GM21825 (cell line): ENCODE measurements around the gene STN1.

ENCODE experiments used
- ATAC-seq: cut with Tn5 transposase; IDR thresholded peaks from one replicate; pipeline ENCODE4 v1.9.1; 2021; ENCODE audit warnings: mild to moderate bottlenecking, moderate library complexity; ENCODE audit not compliant: unreplicated experiment

The STN1 gene

GRCh38 chr10:103870516-103870915 is 47.5 kb downstream of the STN1 start:
- ATAC-seq = no peak

- no peak for ATAC-seq
Observed at GRCh38 chr10:103869336-103869735, 48.6 kb downstream of the STN1 start.

- no peak for ATAC-seq
Observed at GRCh38 chr10:103868200-103868599, 49.8 kb downstream of the STN1 start.

GRCh38 chr10:103861505-103861904 is 56.5 kb downstream of the STN1 start:
- ATAC-seq = no peak

GRCh38 chr10:103859161-103860086 is 58.6 kb downstream of the STN1 start:
- ATAC-seq = no peak

GRCh38 chr10:103858360-103858759 is 59.6 kb downstream of the STN1 start:
- no peak for ATAC-seq

- no peak for ATAC-seq
Observed at GRCh38 chr10:103856797-103857170, 61.2 kb downstream of the STN1 start.

- ATAC-seq = no peak
Observed at GRCh38 chr10:103855852-103856796, 61.9 kb downstream of the STN1 start.

GRCh38 chr10:103855424-103855823 is 62.6 kb downstream of the STN1 start, which contains the start of gene SH3PXD2A:
SH3PXD2A (minus strand) TSS chr10:103855576; CDS start chr10:103855266, 310 bp downstream.
- ATAC-seq = no peak

GRCh38 chr10:103854686-103855391 is 63.1 kb downstream of the STN1 start:
- ATAC-seq = no peak

GRCh38 chr10:103854265-103854685 is 63.7 kb downstream of the STN1 start:
- no peak for ATAC-seq

GRCh38 chr10:103853428-103854264 is 64.3 kb downstream of the STN1 start:
- ATAC-seq = no peak

- no peak for ATAC-seq
Observed at GRCh38 chr10:103852856-103853255, 65.1 kb downstream of the STN1 start.

- ATAC-seq = no peak
Observed at GRCh38 chr10:103852189-103852711, 65.7 kb downstream of the STN1 start.

GRCh38 chr10:103851261-103851660 is 66.7 kb downstream of the STN1 start:
- ATAC-seq = no peak

- ATAC-seq = no peak
Observed at GRCh38 chr10:103850572-103850895, 67.5 kb downstream of the STN1 start.

GRCh38 chr10:103849880-103850571 is 68.0 kb downstream of the STN1 start:
- ATAC-seq = no peak

GRCh38 chr10:103849212-103849877 is 68.6 kb downstream of the STN1 start:
- ATAC-seq = no peak
